ENCODE measurements around the gene STIL.
"Not testable (repeated sequence)": the region's sequence is repeated elsewhere in the genome, so short reads cannot be mapped to it uniquely, and the experiment has no call there.

The STIL gene

GRCh38 chr1:47288116-47288515, 25.8 kb downstream of the STIL start:
- not testable (repeated sequence) for H2AFZ ChIP-seq (ENCODE audit: insufficient read depth, low read length, poor library complexity); DNase-seq; H3K27me3 ChIP-seq (ENCODE audit: insufficient read depth, low read length)

GRCh38 chr1:47280142-47280541, 33.8 kb downstream of the STIL start:
- Histone ChIP-seq H3K27ac (ENCODE audit: low read depth, low read length) (no peak overlapping the region), H3K4me3 (ENCODE audit: low read depth, low read length) (no peak overlapping the region), H2AFZ (ENCODE audit: insufficient read depth, low read length, poor library complexity) (no peak overlapping the region), H3K14ac (ENCODE audit: low read length) (no peak overlapping the region), H3K27me3 (ENCODE audit: insufficient read depth, low read length) (no peaks in the 10 kb centered on the region), H3K79me2 (ENCODE audit: control insufficient read depth, insufficient read depth, low read length, poor library complexity) (no peaks in the 10 kb centered on the region), H4K8ac (ENCODE audit: low read depth, low read length) (no peak overlapping the region), H4K12ac (ENCODE audit: low read depth, low read length) (no peak overlapping the region), H2BK12ac (ENCODE audit: low read length) (no peak overlapping the region), H3K4ac (ENCODE audit: low read depth, low read length) (no peak overlapping the region), H3K9ac (ENCODE audit: low read length) (no peak overlapping the region), H3K4me1 (ENCODE audit: control insufficient read depth in 1 of 2, insufficient read depth in 2 of 2, low read length in 2 of 2) (no peaks in the 10 kb centered on the region), H3K79me1 (ENCODE audit: low read length) (no peaks in the 10 kb centered on the region), H3K36me3 (ENCODE audit: control insufficient read depth in 1 of 2, insufficient read depth in 2 of 2, low read length in 2 of 2) (peaks cover 9 to 16% of the 10 kb centered on the region in 2 experiments), H3K23ac (ENCODE audit: low read length) (no peak overlapping the region), H2AK5ac (ENCODE audit: low read length) (no peak overlapping the region), H3K18ac (ENCODE audit: low read length) (no peak overlapping the region), H2BK120ac (ENCODE audit: insufficient read depth, low read length, poor library complexity) (no peak overlapping the region), H3K4me2 (ENCODE audit: low read length) (no peak overlapping the region), H2BK5ac (ENCODE audit: low read depth, low read length, poor library complexity) (no peak overlapping the region), H3K9me3 (ENCODE audit: insufficient read depth, low read depth, low read length) (no peaks in the 10 kb centered on the region), H4K91ac (ENCODE audit: low read depth, low read length) (no peak overlapping the region)
- DNase-seq, result peak; percentile 86 to 94
- no CpG with 5 or more reads among the region's 3 CpGs for WGBS (ENCODE audit: extremely low coverage, insufficient coverage, insufficient read length)

More at GRCh38 chr1:47288116-47288515, 25.8 kb downstream of the STIL start:
- not testable (repeated sequence) for H2BK120ac ChIP-seq (ENCODE audit: insufficient read depth, low read length, poor library complexity); H3K9ac ChIP-seq (ENCODE audit: low read length); H3K27ac ChIP-seq (ENCODE audit: low read depth, low read length); H3K14ac ChIP-seq (ENCODE audit: low read length); H3K79me2 ChIP-seq (ENCODE audit: control insufficient read depth, insufficient read depth, low read length, poor library complexity); H3K79me1 ChIP-seq (ENCODE audit: low read length); H3K4me3 ChIP-seq (ENCODE audit: low read depth, low read length); H3K9me3 ChIP-seq (ENCODE audit: insufficient read depth, low read depth, low read length); H4K12ac ChIP-seq (ENCODE audit: low read depth, low read length); H2AK5ac ChIP-seq (ENCODE audit: low read length); H3K4me1 ChIP-seq (ENCODE audit: control insufficient read depth in 1 of 2, insufficient read depth in 2 of 2, low read length in 2 of 2); H4K91ac ChIP-seq (ENCODE audit: low read depth, low read length); H3K18ac ChIP-seq (ENCODE audit: low read length); H3K4me2 ChIP-seq (ENCODE audit: low read length); H2BK5ac ChIP-seq (ENCODE audit: low read depth, low read length, poor library complexity); H2BK12ac ChIP-seq (ENCODE audit: low read length); H3K4ac ChIP-seq (ENCODE audit: low read depth, low read length); H3K23ac ChIP-seq (ENCODE audit: low read length); H4K8ac ChIP-seq (ENCODE audit: low read depth, low read length)
- WGBS (ENCODE audit: extremely low coverage, insufficient coverage, insufficient read length), result no CpG with 5 or more reads among the region's 4 CpGs
- peaks cover 20 to 25% of the 10 kb centered on the region in 2 experiments for H3K36me3 ChIP-seq (ENCODE audit: control insufficient read depth in 1 of 2, insufficient read depth in 2 of 2, low read length in 2 of 2)

GRCh38 chr1:47276850-47277249, 37.1 kb downstream of the STIL start:
- WGBS (ENCODE audit: extremely low coverage, insufficient coverage, insufficient read length), result no CpG with 5 or more reads among the region's 2 CpGs
- Histone ChIP-seq H3K18ac (ENCODE audit: low read length) (no peak overlapping the region), H3K9me3 (ENCODE audit: insufficient read depth, low read depth, low read length) (no peaks in the 10 kb centered on the region), H3K4me3 (ENCODE audit: low read depth, low read length) (no peak overlapping the region), H3K36me3 (ENCODE audit: control insufficient read depth in 1 of 2, insufficient read depth in 2 of 2, low read length in 2 of 2) (peaks cover 8 to 18% of the 10 kb centered on the region in 2 experiments), H4K8ac (ENCODE audit: low read depth, low read length) (no peak overlapping the region), H4K91ac (ENCODE audit: low read depth, low read length) (no peak overlapping the region), H4K12ac (ENCODE audit: low read depth, low read length) (no peak overlapping the region), H3K9ac (ENCODE audit: low read length) (no peak overlapping the region), H3K4me2 (ENCODE audit: low read length) (no peak overlapping the region), H3K79me2 (ENCODE audit: control insufficient read depth, insufficient read depth, low read length, poor library complexity) (no peaks in the 10 kb centered on the region), H2AFZ (ENCODE audit: insufficient read depth, low read length, poor library complexity) (no peak overlapping the region), H3K14ac (ENCODE audit: low read length) (no peak overlapping the region), H2AK5ac (ENCODE audit: low read length) (no peak overlapping the region), H2BK120ac (ENCODE audit: insufficient read depth, low read length, poor library complexity) (no peak overlapping the region), H3K4me1 (ENCODE audit: control insufficient read depth in 1 of 2, insufficient read depth in 2 of 2, low read length in 2 of 2) (no peaks in the 10 kb centered on the region), H2BK5ac (ENCODE audit: low read depth, low read length, poor library complexity) (no peak overlapping the region), H3K4ac (ENCODE audit: low read depth, low read length) (no peak overlapping the region), H2BK12ac (ENCODE audit: low read length) (no peak overlapping the region), H3K27ac (ENCODE audit: low read depth, low read length) (no peak overlapping the region), H3K79me1 (ENCODE audit: low read length) (no peaks in the 10 kb centered on the region), H3K27me3 (ENCODE audit: insufficient read depth, low read length) (no peaks in the 10 kb centered on the region), H3K23ac (ENCODE audit: low read length) (no peak overlapping the region)
- no peak for DNase-seq

GRCh38 chr1:47275811-47276210, 38.1 kb downstream of the STIL start:
- DNase-seq; H2BK120ac ChIP-seq (ENCODE audit: insufficient read depth, low read length, poor library complexity); H3K79me2 ChIP-seq (ENCODE audit: control insufficient read depth, insufficient read depth, low read length, poor library complexity); H2BK12ac ChIP-seq (ENCODE audit: low read length); H2AFZ ChIP-seq (ENCODE audit: insufficient read depth, low read length, poor library complexity); H4K8ac ChIP-seq (ENCODE audit: low read depth, low read length); H3K4me3 ChIP-seq (ENCODE audit: low read depth, low read length); H3K18ac ChIP-seq (ENCODE audit: low read length); H3K14ac ChIP-seq (ENCODE audit: low read length); H2AK5ac ChIP-seq (ENCODE audit: low read length); H3K27ac ChIP-seq (ENCODE audit: low read depth, low read length); H2BK5ac ChIP-seq (ENCODE audit: low read depth, low read length, poor library complexity); H3K9ac ChIP-seq (ENCODE audit: low read length); H4K91ac ChIP-seq (ENCODE audit: low read depth, low read length); H3K4me1 ChIP-seq (ENCODE audit: control insufficient read depth in 1 of 2, insufficient read depth in 2 of 2, low read length in 2 of 2); H3K23ac ChIP-seq (ENCODE audit: low read length); H3K4me2 ChIP-seq (ENCODE audit: low read length); H3K27me3 ChIP-seq (ENCODE audit: insufficient read depth, low read length); H3K9me3 ChIP-seq (ENCODE audit: insufficient read depth, low read depth, low read length); H4K12ac ChIP-seq (ENCODE audit: low read depth, low read length); H3K4ac ChIP-seq (ENCODE audit: low read depth, low read length); H3K79me1 ChIP-seq (ENCODE audit: low read length): not testable (repeated sequence)
- WGBS (ENCODE audit: extremely low coverage, insufficient coverage, insufficient read length), result no CpG with 5 or more reads among the region's 7 CpGs
- H3K36me3 ChIP-seq (ENCODE audit: control insufficient read depth in 1 of 2, insufficient read depth in 2 of 2, low read length in 2 of 2), result peaks cover 14 to 21% of the 10 kb centered on the region in 2 experiments

All from trophoblast cell (in vitro differentiated cells and primary cell).